Activated CD8-positive, alpha-beta memory T cell treated with anti-CD3 and anti-CD28 coated beads for 36 hours (primary cell): ENCODE results near the gene CDKAL1. TPM values are rescaled to one million over a fixed set of nuclear protein-coding genes. Genes with fewer than 3 reads are reported as not detected.

Experiments used
- CTCF ChIA-PET: fragments of 350-600 bp; sonication (Branson Sonifier 250); formaldehyde crosslinking; loops from one replicate; lab custom pipeline; 2021; ENCODE audit warnings: antibody characterized with exemption; lab: Charles Lee
- POLR2A ChIA-PET: fragments of 350-600 bp; sonication (Branson Sonifier 250); formaldehyde crosslinking; loops from one replicate; lab custom pipeline; 2021; ENCODE audit warnings: antibody characterized with exemption; lab: Charles Lee
- total RNA-seq, 2 experiments: library from RNA; stranded (reverse); gene quantifications; one replicate each; pipeline ENCODE4 v1.2.3, GENCODE V29; 2021

Gene CDKAL1
- total RNA-seq, 2 experiments from 2014 or later = 26.2 to 27.5 TPM

GRCh38 chr6:21200134-21200870, 666.0 kb downstream of the CDKAL1 start:
- ChIA-PET CTCF (no interaction called here), POLR2A (interaction anchor here (0.6 kb wide), 1 partner anchor 20 kb away, joined by 5 read pairs; no protein-coding TSS in a partner anchor)

GRCh38 chr6:21201187-21201586, 666.9 kb downstream of the CDKAL1 start:
- CTCF ChIA-PET = no interaction called here

GRCh38 chr6:21201637-21202350, 667.5 kb downstream of the CDKAL1 start:
- CTCF ChIA-PET = no interaction called here
- POLR2A ChIA-PET = no interaction called here

More at GRCh38 chr6:21201187-21201586, 666.9 kb downstream of the CDKAL1 start:
- POLR2A ChIA-PET = no interaction called here

- ChIA-PET CTCF (no interaction called here), POLR2A (interaction anchor here (0.6 kb wide), 1 partner anchor 17 kb away, joined by 5 read pairs; no protein-coding TSS in a partner anchor)
These were observed 668.3 kb downstream of the CDKAL1 start for GRCh38 chr6:21202521-21202920.

GRCh38 chr6:21204951-21205350, 670.7 kb downstream of the CDKAL1 start:
- ChIA-PET CTCF (no interaction called here), POLR2A (no interaction called here)

- CTCF ChIA-PET = no interaction called here
- POLR2A ChIA-PET = no interaction called here
These were observed 674.0 kb downstream of the CDKAL1 start for GRCh38 chr6:21208081-21208795.

- ChIA-PET CTCF (no interaction called here), POLR2A (no interaction called here)
These were observed 674.5 kb downstream of the CDKAL1 start for GRCh38 chr6:21208796-21209186.

- CTCF ChIA-PET = no interaction called here
- POLR2A ChIA-PET = no interaction called here
These were observed 679.2 kb downstream of the CDKAL1 start for GRCh38 chr6:21213492-21213891.

GRCh38 chr6:21214738-21215448, 680.6 kb downstream of the CDKAL1 start:
- ChIA-PET POLR2A (no interaction called here), CTCF (no interaction called here)

- CTCF ChIA-PET = no interaction called here
- POLR2A ChIA-PET = interaction anchor here (0.6 kb wide), 1 partner anchor 16 kb away, joined by 5 read pairs; no protein-coding TSS in a partner anchor
These were observed 685.0 kb downstream of the CDKAL1 start for GRCh38 chr6:21219241-21219640.

GRCh38 chr6:21219856-21220255, 685.6 kb downstream of the CDKAL1 start:
- ChIA-PET POLR2A (interaction anchor here (0.6 kb wide), 1 partner anchor 17 kb away, joined by 5 read pairs; no protein-coding TSS in a partner anchor), CTCF (no interaction called here)

GRCh38 chr6:21220271-21220987, 686.2 kb downstream of the CDKAL1 start:
- ChIA-PET POLR2A (no interaction called here), CTCF (no interaction called here)

GRCh38 chr6:21222656-21223055, 688.4 kb downstream of the CDKAL1 start:
- CTCF ChIA-PET = no interaction called here
- POLR2A ChIA-PET = no interaction called here

GRCh38 chr6:21225912-21226311, 691.7 kb downstream of the CDKAL1 start:
- ChIA-PET CTCF (no interaction called here), POLR2A (no interaction called here)

GRCh38 chr6:21227486-21227885, 693.2 kb downstream of the CDKAL1 start:
- ChIA-PET CTCF (no interaction called here), POLR2A (no interaction called here)

GRCh38 chr6:21228411-21228810, 694.2 kb downstream of the CDKAL1 start:
- CTCF ChIA-PET = no interaction called here

GRCh38 chr6:21228876-21229460, 694.7 kb downstream of the CDKAL1 start:
- ChIA-PET POLR2A (no interaction called here), CTCF (no interaction called here)

More at GRCh38 chr6:21228411-21228810, 694.2 kb downstream of the CDKAL1 start:
- POLR2A ChIA-PET = no interaction called here

GRCh38 chr6:21230536-21230935, 696.3 kb downstream of the CDKAL1 start:
- ChIA-PET POLR2A (no interaction called here), CTCF (no interaction called here)
